ENCODE measurements around the gene CTNNA1.

GRCh38 chr5:138964647-138965201 is 211.5 kb downstream of the CTNNA1 start:
- TF ChIP-seq ATF2 (tag by site-specific recombination; IDR thresholded peaks at IDR 0.05; ENCODE audit: low read depth) (no peak), ZNF654 (tag by site-specific recombination; IDR thresholded peaks at IDR 0.05; ENCODE audit: low read depth) (no peak), ZNF366 (tag by site-specific recombination; conservative IDR thresholded peaks at IDR 0.05) (no peak), CTCF (tag by site-specific recombination; IDR thresholded peaks at IDR 0.05) (no peak), ZNF555 (tag by site-specific recombination; conservative IDR thresholded peaks at IDR 0.05) (no peak), ZNF24 (tag by site-specific recombination; IDR thresholded peaks at IDR 0.05) (no peak), SALL2 (tag by site-specific recombination; IDR thresholded peaks at IDR 0.05; ENCODE audit: borderline replicate concordance) (no peak), ZNF274 (IDR thresholded peaks at IDR 0.05; ENCODE audit: low read length) (no peak), ZNF274 (tag by site-specific recombination; IDR thresholded peaks at IDR 0.05; ENCODE audit: borderline replicate concordance) (no peak)

Measured in HEK293 (cell line).